Right lobe of liver (tissue), 6 donors: ENCODE results near the gene PTRH2. TPM values are rescaled to one million over a fixed set of nuclear protein-coding genes. Genes with fewer than 3 reads are reported as not detected.

Experiments used
- ATAC-seq, 4 donors: fragments of 200-7000 bp; cut with Tn5 transposase; one replicate each; pipeline ENCODE4 v1.9.1; 2020; ENCODE audit warnings: mild to moderate bottlenecking in 4 of 4, moderate library complexity in 4 of 4
- DNase-seq, 3 donors: peaks; one replicate each; pipeline ENCODE4 v3.0.0-alpha.2; 2020
- H3K27ac ChIP-seq, 3 donors: fragments of 200-600 bp; one replicate each; pipeline ENCODE4 v1.8.0; 2022
- H3K27me3 ChIP-seq, 2 donors: fragments of 200-600 bp; one replicate each; pipeline ENCODE4 v1.8.0; 2022
- H3K36me3 ChIP-seq, 4 donors: fragments of 200-600 bp; sonication (generic) in 1 of 4; one replicate each; pipeline versions ENCODE4 v1.5.1 to v1.8.0; 2017 to 2022; ENCODE audit warnings: control low read depth in 1 of 4
- H3K4me1 ChIP-seq, 4 donors: fragments of 200-600 bp; sonication (generic) in 1 of 4; one replicate each; pipeline versions ENCODE4 v1.5.1 to v1.8.0; 2017 to 2022; ENCODE audit warnings: control low read depth in 1 of 4
- H3K4me3 ChIP-seq, 3 donors: fragments of 200-600 bp; one replicate each; pipeline ENCODE4 v1.8.0; 2022
- H3K9me3 ChIP-seq, 4 donors: fragments of 200-600 bp; sonication (generic) in 1 of 4; one replicate each; pipeline versions ENCODE4 v1.5.1 to v1.8.0; 2017 to 2022; ENCODE audit warnings: control low read depth in 1 of 4
- CTCF ChIP-seq, 4 donors: fragments of 200-600 bp in 3 of 4; fragments of 450-650 bp in 1 of 4; IDR thresholded peaks; one replicate each; pipeline versions ENCODE4 v1.5.1 to v1.8.0; 2016 to 2022; ENCODE audit warnings: antibody characterized with exemption in 4 of 4, mild to moderate bottlenecking in 2 of 4
- POLR2A ChIP-seq: fragments of 450-650 bp; IDR thresholded peaks from one replicate; pipeline ENCODE4 v1.6.1; 2017; ENCODE audit warnings: antibody characterized with exemption, mild to moderate bottlenecking
- WGBS: methylation state at CpG from one replicate; pipeline ENCODE4 v1.1.6; 2018; ENCODE audit warnings: low coverage, low lambda C conversion rate; ENCODE audit not compliant: insufficient coverage; ENCODE audit errors: missing lambda C conversion rate; 5-methylcytosine and 5-hydroxymethylcytosine counted together
- intact Hi-C, 2 donors: fragments of 100-400 bp; cut with DNase I; formaldehyde crosslinking; loops; one replicate each; pipeline versions ENCODE4 v1.11.2 to v1.14.1; 2022
- total RNA-seq, 6 experiments: library from RNA; depleted of rRNA in 2 of 6; stranded (reverse); fragments of >200 nt in 2 of 6; fragmentation: NEBNext Ultra II Directional in 3 of 6; extraction: Animal tissue kit (Norgen Biotek cat#: 25700) in 3 of 6; gene quantifications; one replicate each; pipeline versions ENCODE4 v1.1.0 to v1.2.4, GENCODE V29; 2016 to 2023
- donor health status: DM: no; HTN: yes; CAD: no.
- donor health status: DM: no; HTN: no; CAD: no.
- donor health status: DM: no; HTN: no; CAD: no.
- donor health status: DM: no; HTN: yes; CAD: no.
- donor health status: DM: no; HTN: yes; CAD: no.

The PTRH2 gene
- total RNA-seq, 6 experiments from 2014 or later, result 13.1 to 50.8 (median 19.7) TPM

GRCh38 chr17:59734226-59734625, 27.0 kb upstream of the PTRH2 start:
- DNase-seq (no peak), ATAC-seq (no peak)
- no peaks in the 10 kb centered on the region for H3K27me3 ChIP-seq
- H3K9me3 ChIP-seq, result no peaks in the 10 kb centered on the region
- H3K4me1 ChIP-seq, result peaks cover 0 to 7% (median under 1%) of the 10 kb centered on the region in 4 donors
- intact Hi-C loops, result no loop called here
- H3K27ac ChIP-seq, result no peak overlapping the region
- peaks cover 0 to 15% (median 5%) of the 10 kb centered on the region in 4 donors for H3K36me3 ChIP-seq
- TF ChIP-seq POLR2A, result no peak
- no peak for TF ChIP-seq CTCF (IDR thresholded peaks at IDR 0.05)
- H3K4me3 ChIP-seq, result no peak overlapping the region
- WGBS, result 96% methylated on average over 5 of the region's 5 CpGs

- TF ChIP-seq CTCF (IDR thresholded peaks at IDR 0.05), result no peak
- TF ChIP-seq POLR2A, result no peak
- 96% methylated on average over 2 of the region's 2 CpGs for WGBS
- Histone ChIP-seq H3K4me1 (peaks cover 0 to 12% (median 2%) of the 10 kb centered on the region in 4 donors), H3K27me3 (no peaks in the 10 kb centered on the region), H3K27ac (no peak overlapping the region), H3K4me3 (no peak overlapping the region), H3K36me3 (peaks cover 0 to 10% (median 5%) of the 10 kb centered on the region in 4 donors), H3K9me3 (no peaks in the 10 kb centered on the region)
- ATAC-seq (no peak), DNase-seq (no peak)
- intact Hi-C loops, result no loop called here
Observed at GRCh38 chr17:59733697-59734096, 26.5 kb upstream of the PTRH2 start.

GRCh38 chr17:59730268-59730834, 23.1 kb upstream of the PTRH2 start:
- no peak for TF ChIP-seq CTCF (IDR thresholded peaks at IDR 0.05)
- no peak for TF ChIP-seq POLR2A
- DNase-seq (no peak), ATAC-seq (no peak)
- WGBS, result 100% methylated on average over 1 of the region's 1 CpG
- Histone ChIP-seq H3K9me3 (no peaks in the 10 kb centered on the region), H3K27me3 (no peaks in the 10 kb centered on the region), H3K4me3 (no peak overlapping the region), H3K27ac (peak overlapping the region in 2 of 3 donors; percentile 37 to 54), H3K36me3 (peaks cover 0 to 1% (median 0%) of the 10 kb centered on the region in 4 donors), H3K4me1 (peaks cover 0 to 33% (median 6%) of the 10 kb centered on the region in 4 donors)
- intact Hi-C loops, result no loop called here

GRCh38 chr17:59727817-59728533, 20.7 kb upstream of the PTRH2 start:
- Histone ChIP-seq H3K4me1 (peaks cover 0 to 47% (median 8%) of the 10 kb centered on the region in 4 donors), H3K27ac (peak overlapping the region in 1 of 3 donors; percentile 39), H3K9me3 (no peaks in the 10 kb centered on the region), H3K36me3 (no peaks in the 10 kb centered on the region), H3K27me3 (no peaks in the 10 kb centered on the region), H3K4me3 (no peak overlapping the region)
- intact Hi-C loops, result no loop called here
- DNase-seq, result no peak
- ATAC-seq, result peak; percentile 16 to 51 (median 32)
- TF ChIP-seq CTCF (IDR thresholded peaks at IDR 0.05) (no peak), POLR2A (no peak)
- 94% methylated on average over 1 of the region's 1 CpG for WGBS
